ENCODE results near the gene CUL4A.
"Not testable (repeated sequence)": the region's sequence is repeated elsewhere in the genome, so short reads cannot be mapped to it uniquely, and the experiment has no call there.

CUL4A gene

GRCh38 chr13:113239357-113239756, 29.9 kb downstream of the CUL4A start:
- H3K36me3 ChIP-seq (ENCODE audit: insufficient read depth, low read length), result peaks cover 21% of the 10 kb centered on the region
- no peaks in the 10 kb centered on the region for H3K27me3 ChIP-seq (ENCODE audit: insufficient read depth, low read length)
- no peaks in the 10 kb centered on the region for H3K79me2 ChIP-seq (ENCODE audit: control insufficient read depth, insufficient read depth, low read length, unreplicated experiment)
- no peaks in the 10 kb centered on the region for H3K4me1 ChIP-seq (ENCODE audit: control insufficient read depth, insufficient read depth, low read length, unreplicated experiment)
- H2AFZ ChIP-seq (ENCODE audit: low read length, unreplicated experiment), result no peak overlapping the region
- H3K4me3 ChIP-seq (ENCODE audit: low read depth, low read length), result no peak overlapping the region
- H3K27ac ChIP-seq (ENCODE audit: low read depth, low read length), result no peak overlapping the region

DNA sequence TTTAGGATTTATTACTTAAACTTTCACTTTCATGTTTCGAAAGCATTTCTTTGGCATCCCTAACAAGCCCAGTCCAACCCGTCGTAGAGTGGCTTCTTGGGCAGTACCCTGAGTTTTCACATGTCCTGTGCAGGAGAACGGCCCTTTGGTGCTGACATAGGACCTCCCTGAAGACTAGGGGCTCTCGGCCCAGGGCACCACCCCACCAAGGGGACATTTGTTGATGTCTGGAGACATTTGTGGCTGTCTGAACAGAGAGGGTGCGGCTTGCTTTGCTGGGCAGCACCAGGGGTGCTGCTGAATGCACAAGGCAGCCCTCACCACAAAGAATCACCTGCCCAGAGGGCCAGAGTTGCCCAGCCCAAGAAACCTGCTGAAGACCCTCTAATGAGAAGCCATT, 30.6 kb downstream of the CUL4A start:
- Histone ChIP-seq H3K4me3 (ENCODE audit: low read depth, low read length) (no peak overlapping the region), H3K4me1 (ENCODE audit: control insufficient read depth, insufficient read depth, low read length, unreplicated experiment) (no peaks in the 10 kb centered on the region), H3K36me3 (ENCODE audit: insufficient read depth, low read length) (peaks cover 24% of the 10 kb centered on the region), H3K79me2 (ENCODE audit: control insufficient read depth, insufficient read depth, low read length, unreplicated experiment) (no peaks in the 10 kb centered on the region), H3K27me3 (ENCODE audit: insufficient read depth, low read length) (no peaks in the 10 kb centered on the region), H3K27ac (ENCODE audit: low read depth, low read length) (no peak overlapping the region), H2AFZ (ENCODE audit: low read length, unreplicated experiment) (no peak overlapping the region)

GRCh38 chr13:113241623-113242022, 32.2 kb downstream of the CUL4A start:
- H3K27ac ChIP-seq (ENCODE audit: low read depth, low read length); H2AFZ ChIP-seq (ENCODE audit: low read length, unreplicated experiment); H3K4me3 ChIP-seq (ENCODE audit: low read depth, low read length); H3K79me2 ChIP-seq (ENCODE audit: control insufficient read depth, insufficient read depth, low read length, unreplicated experiment); H3K4me1 ChIP-seq (ENCODE audit: control insufficient read depth, insufficient read depth, low read length, unreplicated experiment); H3K27me3 ChIP-seq (ENCODE audit: insufficient read depth, low read length): not testable (repeated sequence)
- H3K36me3 ChIP-seq (ENCODE audit: insufficient read depth, low read length), result peaks cover 40% of the 10 kb centered on the region

DNA sequence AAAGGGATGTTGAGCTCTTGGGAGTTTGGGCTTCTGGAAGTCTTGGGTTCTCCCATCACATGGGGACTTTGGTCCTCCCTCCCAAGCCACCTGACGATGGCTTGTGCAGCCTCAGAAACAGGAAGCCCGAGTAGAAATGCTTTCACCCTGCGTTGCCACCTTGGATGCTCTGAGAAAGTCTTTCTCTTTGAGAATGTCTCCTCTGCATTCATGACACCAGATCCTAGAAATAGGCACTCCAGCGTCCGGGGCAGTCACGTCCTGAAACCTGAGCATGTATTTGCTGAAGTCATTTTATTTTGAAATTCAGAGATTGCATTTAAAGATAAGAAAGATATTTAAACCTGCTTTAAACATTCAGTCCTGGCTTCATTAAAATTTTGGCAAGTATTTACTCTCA, 34.4 kb downstream of the CUL4A start:
- Histone ChIP-seq H3K4me3 (ENCODE audit: low read depth, low read length) (no peak overlapping the region), H3K36me3 (ENCODE audit: insufficient read depth, low read length) (peaks cover 46% of the 10 kb centered on the region), H3K79me2 (ENCODE audit: control insufficient read depth, insufficient read depth, low read length, unreplicated experiment) (no peaks in the 10 kb centered on the region), H2AFZ (ENCODE audit: low read length, unreplicated experiment) (no peak overlapping the region), H3K4me1 (ENCODE audit: control insufficient read depth, insufficient read depth, low read length, unreplicated experiment) (no peaks in the 10 kb centered on the region), H3K27me3 (ENCODE audit: insufficient read depth, low read length) (no peaks in the 10 kb centered on the region), H3K27ac (ENCODE audit: low read depth, low read length) (no peak overlapping the region)

GRCh38 chr13:113245849-113246796, 36.7 kb downstream of the CUL4A start:
- Histone ChIP-seq H3K27me3 (ENCODE audit: insufficient read depth, low read length) (no peaks in the 10 kb centered on the region), H3K4me1 (ENCODE audit: control insufficient read depth, insufficient read depth, low read length, unreplicated experiment) (no peaks in the 10 kb centered on the region), H3K4me3 (ENCODE audit: low read depth, low read length) (no peak overlapping the region), H2AFZ (ENCODE audit: low read length, unreplicated experiment) (no peak overlapping the region), H3K79me2 (ENCODE audit: control insufficient read depth, insufficient read depth, low read length, unreplicated experiment) (no peaks in the 10 kb centered on the region), H3K36me3 (ENCODE audit: insufficient read depth, low read length) (peaks cover 45% of the 10 kb centered on the region), H3K27ac (ENCODE audit: low read depth, low read length) (no peak overlapping the region)

DNA sequence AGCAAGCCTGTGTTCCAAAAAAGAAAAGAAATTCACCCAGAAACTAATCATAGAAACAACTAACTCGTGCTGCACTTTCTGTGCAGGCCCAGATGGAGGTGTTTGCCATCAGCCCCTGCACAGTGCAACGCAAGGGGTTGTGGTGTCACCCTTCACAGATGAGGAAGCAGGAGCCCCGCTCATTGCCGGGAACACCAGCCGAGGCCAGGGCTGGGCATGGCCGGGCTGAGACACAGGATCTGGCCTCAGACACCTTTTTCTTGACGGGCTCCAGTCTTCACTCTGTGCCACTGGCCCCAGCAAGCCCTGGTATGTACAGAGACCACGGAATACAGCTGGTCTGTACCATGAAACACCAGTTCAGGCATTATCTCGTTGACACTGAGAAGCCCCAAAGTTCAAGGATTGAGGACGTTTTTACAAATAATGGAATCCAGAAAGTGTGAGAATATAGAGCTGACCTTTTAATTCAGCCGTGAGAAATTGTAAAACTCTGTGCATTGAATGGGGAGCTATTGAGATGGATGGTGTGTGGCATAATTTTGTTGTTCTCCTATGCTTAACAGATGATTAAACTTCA, 43.2 kb downstream of the CUL4A start:
- Histone ChIP-seq H2AFZ (ENCODE audit: low read length, unreplicated experiment) (no peak overlapping the region), H3K36me3 (ENCODE audit: insufficient read depth, low read length) (peaks cover 31% of the 10 kb centered on the region), H3K4me3 (ENCODE audit: low read depth, low read length) (no peak overlapping the region), H3K79me2 (ENCODE audit: control insufficient read depth, insufficient read depth, low read length, unreplicated experiment) (no peaks in the 10 kb centered on the region), H3K27ac (ENCODE audit: low read depth, low read length) (no peak overlapping the region), H3K4me1 (ENCODE audit: control insufficient read depth, insufficient read depth, low read length, unreplicated experiment) (no peaks in the 10 kb centered on the region), H3K27me3 (ENCODE audit: insufficient read depth, low read length) (no peaks in the 10 kb centered on the region)

- not testable (repeated sequence) for H3K27me3 ChIP-seq (ENCODE audit: insufficient read depth, low read length); H3K4me3 ChIP-seq (ENCODE audit: low read depth, low read length); H3K27ac ChIP-seq (ENCODE audit: low read depth, low read length); H3K4me1 ChIP-seq (ENCODE audit: control insufficient read depth, insufficient read depth, low read length, unreplicated experiment); H2AFZ ChIP-seq (ENCODE audit: low read length, unreplicated experiment); H3K79me2 ChIP-seq (ENCODE audit: control insufficient read depth, insufficient read depth, low read length, unreplicated experiment)
- H3K36me3 ChIP-seq (ENCODE audit: insufficient read depth, low read length), result peaks cover 44% of the 10 kb centered on the region
Observed at GRCh38 chr13:113257908-113258307, 48.5 kb downstream of the CUL4A start.

DNA sequence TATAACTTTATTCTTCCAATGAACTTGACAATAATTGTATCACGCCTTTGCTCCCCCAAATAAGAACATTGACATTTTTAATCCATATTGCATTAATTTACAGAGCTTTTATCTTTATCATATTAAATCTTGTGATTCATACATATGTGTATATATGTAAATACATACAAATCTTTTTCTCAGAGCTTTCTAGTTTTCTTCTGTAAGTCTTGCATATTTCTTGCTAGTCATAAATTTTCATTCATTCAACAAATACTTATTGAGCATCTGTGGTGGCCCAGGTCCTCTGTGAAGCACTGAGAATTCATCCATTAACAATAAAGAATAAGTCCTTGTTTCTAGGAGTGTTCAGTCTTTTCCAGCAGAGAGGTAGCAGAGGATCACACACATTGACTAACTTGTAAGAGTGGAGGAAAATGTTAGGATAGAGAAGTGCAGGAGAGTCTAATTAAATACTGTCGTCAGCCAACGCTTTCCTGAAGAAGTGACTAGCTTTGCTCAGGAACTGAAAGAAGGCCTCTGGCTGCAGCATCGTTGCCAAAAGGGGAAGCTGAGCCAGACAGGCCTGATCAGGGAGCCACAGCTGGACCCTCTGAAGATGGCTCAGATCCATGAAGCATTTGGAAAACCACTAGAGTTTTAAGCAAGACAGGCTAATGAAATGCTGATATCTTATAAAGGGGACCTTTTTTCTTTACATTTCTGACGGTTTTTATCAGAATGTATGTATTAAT, 49.1 kb downstream of the CUL4A start:
- H3K4me3 ChIP-seq (ENCODE audit: low read depth, low read length), result no peak overlapping the region
- H3K79me2 ChIP-seq (ENCODE audit: control insufficient read depth, insufficient read depth, low read length, unreplicated experiment), result no peaks in the 10 kb centered on the region
- H3K4me1 ChIP-seq (ENCODE audit: control insufficient read depth, insufficient read depth, low read length, unreplicated experiment), result no peaks in the 10 kb centered on the region
- peaks cover 44% of the 10 kb centered on the region for H3K36me3 ChIP-seq (ENCODE audit: insufficient read depth, low read length)
- H3K27ac ChIP-seq (ENCODE audit: low read depth, low read length), result no peak overlapping the region
- H2AFZ ChIP-seq (ENCODE audit: low read length, unreplicated experiment), result no peak overlapping the region
- H3K27me3 ChIP-seq (ENCODE audit: insufficient read depth, low read length), result no peaks in the 10 kb centered on the region

DNA sequence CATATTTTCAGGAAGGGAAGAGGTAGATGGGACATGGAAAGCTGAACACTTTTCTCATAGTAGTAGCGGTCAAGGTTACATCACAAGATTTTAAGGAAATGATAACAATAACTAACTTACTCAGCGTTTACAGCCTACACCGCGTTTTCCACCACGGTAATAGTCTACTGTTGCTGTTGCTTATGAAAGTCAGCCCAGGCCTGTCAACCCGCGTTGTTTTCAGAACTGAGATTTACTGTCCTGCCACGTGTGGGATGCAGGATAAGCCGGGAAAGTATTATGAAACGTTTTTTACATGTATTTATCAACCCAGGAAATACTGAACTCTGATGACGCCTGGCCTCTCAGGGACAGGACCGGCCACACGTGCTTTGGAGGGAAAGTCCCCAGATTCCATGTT, 51.6 kb downstream of the CUL4A start:
- Histone ChIP-seq H3K4me1 (ENCODE audit: control insufficient read depth, insufficient read depth, low read length, unreplicated experiment) (no peaks in the 10 kb centered on the region), H2AFZ (ENCODE audit: low read length, unreplicated experiment) (no peak overlapping the region), H3K79me2 (ENCODE audit: control insufficient read depth, insufficient read depth, low read length, unreplicated experiment) (no peaks in the 10 kb centered on the region), H3K4me3 (ENCODE audit: low read depth, low read length) (no peak overlapping the region), H3K27me3 (ENCODE audit: insufficient read depth, low read length) (no peaks in the 10 kb centered on the region), H3K27ac (ENCODE audit: low read depth, low read length) (no peak overlapping the region), H3K36me3 (ENCODE audit: insufficient read depth, low read length) (peaks cover 42% of the 10 kb centered on the region)

- not testable (repeated sequence) for H3K79me2 ChIP-seq (ENCODE audit: control insufficient read depth, insufficient read depth, low read length, unreplicated experiment); H3K4me1 ChIP-seq (ENCODE audit: control insufficient read depth, insufficient read depth, low read length, unreplicated experiment); H3K27me3 ChIP-seq (ENCODE audit: insufficient read depth, low read length); H3K4me3 ChIP-seq (ENCODE audit: low read depth, low read length); H3K27ac ChIP-seq (ENCODE audit: low read depth, low read length); H2AFZ ChIP-seq (ENCODE audit: low read length, unreplicated experiment)
- peaks cover 29% of the 10 kb centered on the region for H3K36me3 ChIP-seq (ENCODE audit: insufficient read depth, low read length)
Observed at GRCh38 chr13:113263016-113263415, 53.6 kb downstream of the CUL4A start.
